ENCODE measurements around the gene RAP2C. TPM values are rescaled to one million over a fixed set of nuclear protein-coding genes. Genes with fewer than 3 reads are reported as not detected.

Gene RAP2C
- total RNA-seq, 1 experiment from 2014 or later: 52.7 TPM

DNA sequence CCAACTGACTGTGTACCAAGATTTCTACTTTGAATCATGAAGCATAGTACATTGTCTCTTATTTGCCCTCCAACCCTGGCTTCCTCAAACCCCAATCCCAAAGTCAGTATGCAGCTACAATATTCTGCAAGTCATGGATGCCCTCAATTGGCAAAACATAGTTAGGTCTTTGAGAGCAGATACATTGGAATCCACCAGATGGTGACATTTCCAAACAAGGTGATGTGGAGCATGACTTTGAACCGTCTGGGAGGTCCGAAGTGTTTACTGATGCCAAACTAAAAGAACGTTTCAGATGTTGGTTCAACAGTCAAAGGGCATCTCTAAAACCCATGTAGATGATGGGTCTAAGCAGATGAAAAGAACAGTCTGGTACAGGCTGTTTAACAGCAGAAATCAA, 47.8 kb downstream of the RAP2C start:
- H3K27ac ChIP-seq (ENCODE audit: insufficient read length, low read depth, low read length): no peak overlapping the region
- no peaks in the 10 kb centered on the region for H3K27me3 ChIP-seq (ENCODE audit: insufficient read depth, low read length)
- TF ChIP-seq, protein P1, sequence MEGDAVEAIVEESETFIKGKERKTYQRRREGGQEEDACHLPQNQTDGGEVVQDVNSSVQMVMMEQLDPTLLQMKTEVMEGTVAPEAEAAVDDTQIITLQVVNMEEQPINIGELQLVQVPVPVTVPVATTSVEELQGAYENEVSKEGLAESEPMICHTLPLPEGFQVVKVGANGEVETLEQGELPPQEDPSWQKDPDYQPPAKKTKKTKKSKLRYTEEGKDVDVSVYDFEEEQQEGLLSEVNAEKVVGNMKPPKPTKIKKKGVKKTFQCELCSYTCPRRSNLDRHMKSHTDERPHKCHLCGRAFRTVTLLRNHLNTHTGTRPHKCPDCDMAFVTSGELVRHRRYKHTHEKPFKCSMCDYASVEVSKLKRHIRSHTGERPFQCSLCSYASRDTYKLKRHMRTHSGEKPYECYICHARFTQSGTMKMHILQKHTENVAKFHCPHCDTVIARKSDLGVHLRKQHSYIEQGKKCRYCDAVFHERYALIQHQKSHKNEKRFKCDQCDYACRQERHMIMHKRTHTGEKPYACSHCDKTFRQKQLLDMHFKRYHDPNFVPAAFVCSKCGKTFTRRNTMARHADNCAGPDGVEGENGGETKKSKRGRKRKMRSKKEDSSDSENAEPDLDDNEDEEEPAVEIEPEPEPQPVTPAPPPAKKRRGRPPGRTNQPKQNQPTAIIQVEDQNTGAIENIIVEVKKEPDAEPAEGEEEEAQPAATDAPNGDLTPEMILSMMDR (conservative IDR thresholded peaks at IDR 0.05): peak; percentile 19; the same call in 2 of the 3 replicates
- H2BK20ac ChIP-seq (ENCODE audit: low read depth, low read length, poor library complexity, severe bottlenecking): no peak overlapping the region
- no peak overlapping the region for H4K91ac ChIP-seq (ENCODE audit: insufficient read length, low read depth, low read length)
- no peaks in the 10 kb centered on the region for H4K20me1 ChIP-seq (ENCODE audit: control insufficient read depth, insufficient read depth, insufficient read length)
- Mint-ChIP-seq H3K9me3 (no peaks in the 10 kb centered on the region; a peak in 2 of 5 replicates), H3K4me3 (no peak overlapping the region), H3K36me3 (ENCODE audit: insufficient read depth in 1 of 3, low read depth in 3 of 3) (peaks cover 0 to 8% (median 0%) of the 10 kb centered on the region in 3 experiments; a peak in 2 of 7 replicates), H3K27me3 (ENCODE audit: low read depth) (no peaks in the 10 kb centered on the region), H3K27ac (no peak overlapping the region; a peak in 1 of 7 replicates), H3K4me1 (peaks cover 6 to 7% of the 10 kb centered on the region in 2 experiments; a peak in 2 of 4 replicates)
- no CpG with 5 or more reads among the region's 3 CpGs for WGBS (ENCODE audit: extremely low coverage, insufficient read length, low lambda C conversion rate)
- DNase-seq: no peak
- H2AK5ac ChIP-seq (ENCODE audit: insufficient read length, low read length): no peak overlapping the region
- no peak overlapping the region for H3K14ac ChIP-seq (ENCODE audit: insufficient read depth, low read length)
- H2BK120ac ChIP-seq (ENCODE audit: low read depth, low read length, poor library complexity, severe bottlenecking): no peak overlapping the region
- H3K4me1 ChIP-seq (ENCODE audit: insufficient read depth, low read length): no peaks in the 10 kb centered on the region
- no peak overlapping the region for H3K18ac ChIP-seq (ENCODE audit: insufficient read length, low read depth, low read length)
- H3T11ph ChIP-seq (ENCODE audit: low read length): no peak overlapping the region
- H4K5ac ChIP-seq (ENCODE audit: insufficient read length, low read depth, low read length): no peak overlapping the region
- H3K79me2 ChIP-seq (ENCODE audit: insufficient read depth, low read length): no peaks in the 10 kb centered on the region
- H3K4me2 ChIP-seq (ENCODE audit: insufficient read depth, insufficient read length, low read length): no peak overlapping the region
- H2BK5ac ChIP-seq (ENCODE audit: insufficient read length, low read length): no peak overlapping the region
- no peak overlapping the region for H2BK12ac ChIP-seq (ENCODE audit: insufficient read length, low read depth, low read length)
- H3K79me1 ChIP-seq (ENCODE audit: insufficient read depth, low read depth, low read length, poor library complexity, severe bottlenecking): no peaks in the 10 kb centered on the region
- no peak overlapping the region for H2BK15ac ChIP-seq (ENCODE audit: low read depth, low read length)
- H3K56ac ChIP-seq (ENCODE audit: insufficient read length, low read depth, low read length): no peak overlapping the region
- no peak overlapping the region for H2AFZ ChIP-seq (ENCODE audit: low read length)
- H3K23ac ChIP-seq (ENCODE audit: insufficient read length, low read depth, low read length): no peak overlapping the region
- H3K9me3 ChIP-seq (ENCODE audit: control insufficient read depth, low read depth, low read length): no peaks in the 10 kb centered on the region
- H4K8ac ChIP-seq (replicated peaks; ENCODE audit: insufficient read length, low read depth, low read length): no peak overlapping the region
- no peak overlapping the region for H3K9ac ChIP-seq (ENCODE audit: extremely low read depth, insufficient read length, low read length)
- no peak overlapping the region for H3K4ac ChIP-seq (ENCODE audit: low read depth, low read length)
- no peaks in the 10 kb centered on the region for H3K23me2 ChIP-seq (ENCODE audit: insufficient read length, low read depth, low read length, poor library complexity, severe bottlenecking)
